Measurements from ENCODE around the gene TMEM203.

TMEM203 gene

GRCh38 chr9:137194909-137195308 is 10.5 kb downstream of the TMEM203 start:
- DNase-seq, result no peak

- DNase-seq, result no peak
Observed at GRCh38 chr9:137194388-137194787, 11.1 kb downstream of the TMEM203 start.

GRCh38 chr9:137193771-137194170 is 11.7 kb downstream of the TMEM203 start:
- DNase-seq, result no peak

GRCh38 chr9:137192859-137193258 is 12.6 kb downstream of the TMEM203 start:
- DNase-seq, result no peak

GRCh38 chr9:137192448-137192780 is 13.0 kb downstream of the TMEM203 start:
- no peak for DNase-seq

GRCh38 chr9:137191691-137192447 is 13.6 kb downstream of the TMEM203 start:
- no peak for DNase-seq

GRCh38 chr9:137191245-137191644 is 14.2 kb downstream of the TMEM203 start:
- no peak for DNase-seq

GRCh38 chr9:137190315-137190856 is 15.1 kb downstream of the TMEM203 start:
- DNase-seq, result no peak

- no peak for DNase-seq
Observed at GRCh38 chr9:137189297-137190295, 15.9 kb downstream of the TMEM203 start.

GRCh38 chr9:137188490-137189296 is 16.8 kb downstream of the TMEM203 start, which contains the start of the genes ANAPC2 and SSNA1:
ANAPC2 (minus strand) TSS chr9:137188560; CDS start chr9:137188532, 28 bp downstream.
SSNA1 (plus strand) TSS chr9:137188676; CDS start chr9:137188727, 51 bp downstream.
- DNase-seq, result peak; percentile 91

GRCh38 chr9:137188086-137188489 is 17.4 kb downstream of the TMEM203 start:
- no peak for DNase-seq

- DNase-seq, result no peak
Observed at GRCh38 chr9:137187386-137187785, 18.1 kb downstream of the TMEM203 start.

GRCh38 chr9:137186385-137186784 is 19.1 kb downstream of the TMEM203 start:
- no peak for DNase-seq

GRCh38 chr9:137185921-137186320 is 19.5 kb downstream of the TMEM203 start:
- DNase-seq, result no peak

GRCh38 chr9:137184881-137185660 is 20.4 kb downstream of the TMEM203 start:
- no peak for DNase-seq

GRCh38 chr9:137183980-137184595 is 21.4 kb downstream of the TMEM203 start:
- DNase-seq, result no peak

GRCh38 chr9:137182836-137183235 is 22.6 kb downstream of the TMEM203 start:
- DNase-seq, result no peak

GRCh38 chr9:137181680-137182079 is 23.8 kb downstream of the TMEM203 start:
- no peak for DNase-seq

GRCh38 chr9:137180491-137180890 is 25.0 kb downstream of the TMEM203 start:
- no peak for DNase-seq

GRCh38 chr9:137179761-137180160 is 25.7 kb downstream of the TMEM203 start:
- no peak for DNase-seq
